ENCODE data around the gene CHCHD10.
A peak's percentile ranks its signal among the peaks of the same experiment; 100 is the strongest.

CHCHD10 gene

DNA sequence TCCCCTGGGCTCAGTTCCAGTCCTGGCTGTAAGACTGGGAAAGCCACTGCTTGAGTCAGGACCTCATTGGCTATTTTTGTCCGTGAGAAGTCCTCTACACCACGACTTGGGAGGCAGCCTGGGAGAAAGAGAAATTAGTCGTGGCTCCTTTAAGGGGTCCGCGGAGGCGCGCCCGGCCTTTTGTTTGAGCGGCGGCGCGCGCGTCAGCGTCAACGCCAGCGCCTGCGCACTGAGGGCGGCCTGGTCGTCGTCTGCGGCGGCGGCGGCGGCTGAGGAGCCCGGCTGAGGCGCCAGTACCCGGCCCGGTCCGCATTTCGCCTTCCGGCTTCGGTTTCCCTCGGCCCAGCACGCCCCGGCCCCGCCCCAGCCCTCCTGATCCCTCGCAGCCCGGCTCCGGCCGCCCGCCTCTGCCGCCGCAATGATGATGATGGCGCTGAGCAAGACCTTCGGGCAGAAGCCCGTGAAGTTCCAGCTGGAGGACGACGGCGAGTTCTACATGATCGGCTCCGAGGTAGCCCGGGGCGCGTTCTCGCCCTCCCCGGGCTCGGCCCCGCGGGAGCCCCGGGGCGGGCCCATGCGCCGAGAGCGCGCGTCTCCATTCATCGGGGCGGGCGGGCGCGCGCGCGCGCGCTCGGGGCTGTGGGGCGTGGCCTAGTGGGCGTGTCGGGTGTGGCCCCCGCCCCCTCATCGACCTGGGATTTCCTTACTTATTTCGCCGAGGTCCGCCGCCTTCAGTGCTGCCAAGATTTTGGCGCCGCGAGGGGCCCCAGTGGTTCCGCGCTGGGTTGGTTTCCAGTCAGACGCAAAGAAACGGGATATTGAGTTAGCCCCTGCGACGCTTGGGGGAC lies 19.2 kb upstream of the CHCHD10 start, which contains the start of gene SMARCB1:
TSS of gene SMARCB1 (plus strand) at position 215 of the 848 bp plus-strand sequence. CDS start at position 419, 204 bp downstream.
- peak; percentile 94 for DNase-seq

DNA sequence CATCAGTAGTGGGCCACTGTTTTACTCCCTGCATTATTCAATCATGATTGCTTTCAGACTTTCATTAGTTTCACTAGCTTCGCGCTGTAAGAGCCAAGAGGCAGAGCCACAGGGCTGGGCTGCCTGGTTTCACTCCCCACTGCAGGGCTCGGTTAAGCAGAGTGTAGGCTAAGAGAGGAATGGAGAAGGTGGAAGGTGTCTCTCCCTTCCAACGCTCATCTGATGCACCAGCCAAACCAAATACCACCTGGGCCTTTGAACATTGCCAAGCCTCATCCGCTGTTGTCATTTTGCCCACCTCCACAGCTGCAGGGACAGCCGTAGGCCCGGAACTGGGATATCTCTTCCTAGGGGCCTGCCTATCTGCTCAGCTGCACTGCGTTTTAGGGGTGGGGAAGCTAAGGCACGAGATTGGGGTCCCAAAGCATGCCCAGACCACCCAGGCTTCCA lies 18.5 kb upstream of the CHCHD10 start:
- DNase-seq, result no peak

DNA sequence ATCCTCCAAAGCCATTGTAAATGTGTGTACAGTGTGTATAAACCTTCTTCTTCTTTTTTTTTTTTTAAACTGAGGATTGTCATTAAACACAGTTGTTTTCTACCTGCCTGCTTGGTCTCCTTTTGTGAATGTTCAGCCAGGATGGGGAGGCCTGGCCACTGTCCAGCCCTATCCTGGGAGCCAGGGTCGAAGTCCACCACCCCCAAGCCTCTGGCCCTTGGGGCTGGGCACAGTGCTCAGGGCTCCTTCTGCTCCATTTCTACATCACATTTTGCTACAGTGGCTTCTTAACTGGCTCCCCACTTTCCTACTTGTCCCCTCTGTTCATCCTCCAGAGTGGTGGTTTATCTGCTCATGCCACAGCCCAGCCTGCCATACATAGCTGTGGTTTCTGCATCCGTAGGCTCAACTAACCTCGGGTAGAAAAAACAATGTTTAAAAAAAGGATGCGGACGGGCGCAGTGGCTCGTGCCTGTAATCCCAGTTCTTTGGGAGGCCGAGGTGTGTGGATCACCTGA lies 16.5 kb upstream of the CHCHD10 start:
- peak; percentile 22 for DNase-seq

DNA sequence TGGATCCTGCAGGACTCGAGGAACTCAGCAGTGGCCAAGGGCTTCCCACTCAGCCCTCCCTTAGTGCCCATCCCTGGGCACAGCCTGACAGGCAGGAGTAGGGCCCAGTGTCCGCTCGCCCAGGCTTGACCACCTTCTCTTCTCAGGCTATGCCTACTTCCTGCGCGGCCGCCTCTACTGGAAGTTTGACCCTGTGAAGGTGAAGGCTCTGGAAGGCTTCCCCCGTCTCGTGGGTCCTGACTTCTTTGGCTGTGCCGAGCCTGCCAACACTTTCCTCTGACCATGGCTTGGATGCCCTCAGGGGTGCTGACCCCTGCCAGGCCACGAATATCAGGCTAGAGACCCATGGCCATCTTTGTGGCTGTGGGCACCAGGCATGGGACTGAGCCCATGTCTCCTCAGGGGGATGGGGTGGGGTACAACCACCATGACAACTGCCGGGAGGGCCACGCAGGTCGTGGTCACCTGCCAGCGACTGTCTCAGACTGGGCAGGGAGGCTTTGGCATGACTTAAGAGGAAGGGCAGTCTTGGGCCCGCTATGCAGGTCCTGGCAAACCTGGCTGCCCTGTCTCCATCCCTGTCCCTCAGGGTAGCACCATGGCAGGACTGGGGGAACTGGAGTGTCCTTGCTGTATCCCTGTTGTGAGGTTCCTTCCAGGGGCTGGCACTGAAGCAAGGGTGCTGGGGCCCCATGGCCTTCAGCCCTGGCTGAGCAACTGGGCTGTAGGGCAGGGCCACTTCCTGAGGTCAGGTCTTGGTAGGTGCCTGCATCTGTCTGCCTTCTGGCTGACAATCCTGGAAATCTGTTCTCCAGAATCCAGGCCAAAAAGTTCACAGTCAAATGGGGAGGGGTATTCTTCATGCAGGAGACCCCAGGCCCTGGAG lies 15.7 kb upstream of the CHCHD10 start:
- no peak for DNase-seq

DNA sequence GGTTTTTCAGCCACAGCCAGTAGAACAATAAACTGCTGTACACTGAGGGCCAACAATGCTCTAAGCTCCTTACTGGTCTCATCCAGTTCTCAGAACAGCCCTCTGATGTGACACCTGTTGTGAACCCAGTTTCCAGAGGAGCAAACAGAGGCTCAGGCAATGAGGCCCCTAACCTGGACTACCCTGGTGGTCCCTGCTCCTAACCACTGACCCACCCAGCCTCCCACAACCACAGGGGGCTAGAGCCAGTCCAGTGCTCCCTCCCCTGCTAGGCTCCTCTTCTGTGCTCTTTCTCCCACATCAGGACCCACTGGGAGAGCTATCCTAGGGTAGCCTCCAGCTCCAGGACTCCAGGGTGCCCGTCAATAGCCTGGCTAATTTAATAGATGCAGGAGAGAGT lies 14.9 kb upstream of the CHCHD10 start:
- no peak for DNase-seq

DNA sequence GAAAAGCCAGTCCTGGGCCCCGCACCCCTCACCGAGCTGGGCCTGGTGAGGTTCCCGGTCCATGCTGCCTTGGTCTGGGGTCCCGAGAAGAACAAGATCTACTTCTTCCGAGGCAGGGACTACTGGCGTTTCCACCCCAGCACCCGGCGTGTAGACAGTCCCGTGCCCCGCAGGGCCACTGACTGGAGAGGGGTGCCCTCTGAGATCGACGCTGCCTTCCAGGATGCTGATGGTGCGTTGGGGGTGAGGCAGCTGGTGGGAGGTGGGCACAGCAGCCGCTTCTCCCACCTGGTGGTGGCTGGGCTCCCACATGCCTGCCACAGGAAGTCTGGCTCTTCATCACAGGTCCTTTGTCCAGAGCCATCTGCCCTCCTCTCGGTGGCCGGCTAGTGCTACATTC lies 14.5 kb upstream of the CHCHD10 start:
- no peak for DNase-seq

DNA sequence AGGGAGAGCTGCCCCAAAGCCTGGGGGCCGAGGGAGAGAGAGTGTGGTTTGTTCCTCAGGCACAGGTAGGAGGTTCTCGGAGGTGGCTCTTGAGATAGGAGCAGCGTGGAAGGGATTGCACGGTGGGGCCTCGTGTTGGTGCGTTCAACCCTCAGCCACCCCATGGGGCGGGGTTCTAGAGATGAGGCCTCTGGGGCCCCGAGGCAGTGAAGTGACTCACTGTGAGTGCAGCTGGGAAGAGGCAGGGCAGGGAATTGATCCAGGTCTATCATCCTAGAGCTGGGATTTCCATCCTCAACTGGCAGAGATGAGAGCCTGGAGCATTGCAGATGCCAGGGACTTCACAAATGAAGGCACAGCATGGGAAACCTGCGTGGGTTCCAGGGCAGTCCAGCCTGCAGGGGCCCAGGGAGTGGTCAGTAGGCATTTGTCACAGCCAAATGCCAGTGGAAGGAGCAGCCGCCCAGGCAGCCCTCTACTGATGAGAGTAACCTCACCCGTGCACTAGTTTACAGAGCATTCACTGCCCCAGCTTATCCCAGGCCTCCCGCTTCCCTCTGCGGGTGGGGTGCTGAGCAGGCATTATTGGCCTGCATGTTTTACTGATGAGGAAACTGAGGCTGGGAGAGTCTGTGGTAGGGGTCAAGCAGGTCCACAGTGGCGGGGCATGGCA lies 13.9 kb upstream of the CHCHD10 start:
- DNase-seq, result peak; percentile 67

DNA sequence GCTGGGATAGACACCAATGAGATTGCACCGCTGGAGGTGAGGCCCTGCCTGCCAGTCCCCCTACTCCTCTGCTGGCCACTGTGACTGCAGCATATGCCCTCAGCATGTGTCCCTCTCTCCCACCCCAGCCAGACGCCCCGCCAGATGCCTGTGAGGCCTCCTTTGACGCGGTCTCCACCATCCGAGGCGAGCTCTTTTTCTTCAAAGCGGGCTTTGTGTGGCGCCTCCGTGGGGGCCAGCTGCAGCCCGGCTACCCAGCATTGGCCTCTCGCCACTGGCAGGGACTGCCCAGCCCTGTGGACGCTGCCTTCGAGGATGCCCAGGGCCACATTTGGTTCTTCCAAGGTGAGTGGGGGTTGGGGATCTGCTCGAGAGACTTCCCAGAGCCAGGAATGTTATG lies 13.3 kb upstream of the CHCHD10 start:
- DNase-seq, result no peak

DNA sequence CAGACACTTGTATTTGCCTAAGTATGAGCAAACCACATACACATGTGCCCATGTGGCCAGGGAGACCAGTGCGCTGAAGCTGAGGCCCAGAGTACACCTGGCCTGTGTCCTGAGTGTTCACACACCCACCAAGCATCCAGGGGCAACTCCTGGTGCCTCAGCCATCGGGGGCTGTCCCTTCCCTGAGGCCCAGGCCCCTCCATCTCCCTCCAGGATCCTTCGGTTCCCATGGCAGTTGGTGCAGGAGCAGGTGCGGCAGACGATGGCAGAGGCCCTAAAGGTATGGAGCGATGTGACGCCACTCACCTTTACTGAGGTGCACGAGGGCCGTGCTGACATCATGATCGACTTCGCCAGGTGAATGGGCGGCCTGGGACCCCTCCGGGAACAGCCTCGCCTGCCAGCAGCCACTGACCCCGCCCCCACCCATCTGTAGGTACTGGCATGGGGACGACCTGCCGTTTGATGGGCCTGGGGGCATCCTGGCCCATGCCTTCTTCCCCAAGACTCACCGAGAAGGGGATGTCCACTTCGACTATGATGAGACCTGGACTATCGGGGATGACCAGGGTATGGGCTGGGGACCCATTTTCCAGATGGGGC lies 12.5 kb upstream of the CHCHD10 start:
- DNase-seq, result no peak

DNA sequence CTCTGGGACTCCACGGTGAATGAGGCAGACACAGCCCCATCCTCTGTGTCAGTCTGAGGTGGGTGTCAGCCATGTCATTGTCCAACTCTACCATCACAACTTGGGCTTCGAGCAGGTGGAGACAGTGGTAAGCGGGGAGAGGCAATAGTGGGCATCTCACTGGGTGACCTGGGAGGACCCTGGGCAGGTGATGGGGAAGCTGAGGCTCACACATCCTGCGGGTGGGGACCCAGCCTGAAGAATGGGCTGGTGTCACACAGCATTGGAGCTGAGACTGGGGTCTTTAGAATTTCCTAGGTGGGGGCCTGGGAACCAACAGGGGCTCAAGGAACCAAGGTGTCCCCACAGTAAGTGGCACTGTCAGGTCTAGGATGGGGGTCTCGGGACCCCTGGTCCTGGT lies 12.0 kb upstream of the CHCHD10 start:
- DNase-seq, result no peak

DNA sequence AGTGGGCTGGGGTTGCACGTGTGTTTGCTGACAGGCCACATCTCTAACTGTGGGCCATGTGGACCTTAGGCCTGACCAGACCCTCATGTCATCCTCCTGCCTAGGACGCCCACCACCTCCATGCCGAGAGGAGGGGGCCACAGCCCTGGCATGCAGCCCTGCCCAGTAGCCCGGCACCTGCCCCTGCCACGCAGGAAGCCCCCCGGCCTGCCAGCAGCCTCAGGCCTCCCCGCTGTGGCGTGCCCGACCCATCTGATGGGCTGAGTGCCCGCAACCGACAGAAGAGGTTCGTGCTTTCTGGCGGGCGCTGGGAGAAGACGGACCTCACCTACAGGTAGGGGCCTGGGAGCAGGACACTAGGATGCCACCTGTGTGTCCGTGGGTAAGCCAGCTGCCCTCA lies 11.3 kb upstream of the CHCHD10 start:
- no peak for DNase-seq

DNA sequence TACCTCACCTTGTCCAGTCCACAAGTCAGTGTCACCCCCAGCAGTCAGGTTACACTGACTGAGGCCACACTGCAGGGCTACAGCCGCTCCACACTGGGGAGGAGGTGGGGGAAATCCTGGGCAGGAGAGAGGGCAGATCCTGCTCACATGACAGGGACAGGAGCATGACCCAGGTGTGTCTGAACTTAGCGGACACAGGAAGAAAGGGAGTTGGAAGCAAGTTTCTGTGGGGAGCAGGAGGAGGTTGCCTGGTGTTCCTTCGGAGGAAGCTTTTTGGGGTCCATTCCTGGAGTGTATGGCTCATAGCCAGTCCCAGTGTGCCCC lies 10.8 kb upstream of the CHCHD10 start:
- no peak for DNase-seq

DNA sequence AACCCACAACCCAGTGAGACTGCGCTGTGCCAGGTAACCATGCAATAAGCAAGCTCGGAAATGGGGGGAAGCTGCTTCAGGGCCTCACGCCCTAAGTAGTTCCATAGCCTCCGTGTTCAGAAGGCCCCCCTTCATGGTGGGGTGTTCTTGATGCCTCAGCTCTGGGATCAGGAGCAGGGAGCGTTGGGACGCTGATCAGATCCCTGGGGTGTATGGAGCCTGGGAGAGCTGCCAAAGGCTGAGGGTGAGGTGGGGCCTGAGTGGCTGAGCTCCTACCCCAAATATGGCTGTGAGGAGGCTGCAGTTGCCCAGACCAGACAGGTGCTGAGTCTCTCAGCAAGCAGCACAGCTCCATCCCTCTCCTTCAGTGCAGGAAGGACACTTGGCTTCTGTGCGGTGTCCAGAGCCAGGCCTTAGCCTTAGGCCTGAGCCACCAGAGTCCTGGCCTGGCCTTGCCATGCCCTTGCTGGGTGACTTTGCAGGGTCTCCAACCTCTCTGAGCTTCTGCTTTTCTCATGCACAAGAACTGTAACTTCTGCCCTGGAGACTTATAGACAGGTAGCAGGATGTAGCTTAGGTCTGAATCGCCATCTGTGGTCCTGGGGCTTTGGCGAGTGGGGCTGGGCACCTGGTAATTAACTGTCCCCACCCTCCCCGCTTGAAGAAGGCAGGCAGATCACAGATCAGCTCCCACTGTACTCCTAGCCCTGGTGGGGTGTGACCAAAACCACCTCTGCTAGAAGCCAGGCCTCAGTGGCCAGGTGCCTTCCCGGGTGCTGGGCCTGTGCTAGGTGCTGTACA lies 10.2 kb upstream of the CHCHD10 start:
- DNase-seq, result no peak

DNA sequence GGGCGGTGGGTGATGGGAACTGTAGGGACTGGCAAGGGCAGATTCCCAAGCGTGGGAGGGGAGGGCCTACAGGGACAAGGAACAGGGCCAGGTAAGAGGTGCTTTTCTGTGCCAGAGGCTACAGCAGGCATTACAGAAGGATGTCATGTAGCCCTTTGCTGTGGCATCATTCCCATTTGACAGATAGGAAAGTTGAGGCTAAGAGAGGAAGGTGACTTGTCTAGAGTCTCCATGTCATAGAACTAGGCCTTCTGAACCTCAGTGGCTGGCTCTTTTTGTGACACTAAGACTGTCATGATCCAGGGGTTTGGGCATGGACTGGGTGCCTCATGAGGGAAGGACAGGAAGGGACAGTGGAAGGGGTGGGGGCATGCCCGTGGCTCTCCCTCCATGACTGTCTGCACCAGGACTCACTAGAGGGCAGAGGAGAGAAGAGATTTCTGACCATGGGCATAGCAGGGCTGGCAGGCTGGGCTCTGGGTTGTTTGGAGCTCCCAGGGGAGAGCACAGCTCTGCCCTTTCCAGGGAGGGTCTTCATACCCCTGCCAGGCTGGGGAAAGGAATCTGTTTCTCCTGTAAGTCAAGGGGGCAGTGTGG lies 8.1 kb upstream of the CHCHD10 start:
- no peak for DNase-seq

DNA sequence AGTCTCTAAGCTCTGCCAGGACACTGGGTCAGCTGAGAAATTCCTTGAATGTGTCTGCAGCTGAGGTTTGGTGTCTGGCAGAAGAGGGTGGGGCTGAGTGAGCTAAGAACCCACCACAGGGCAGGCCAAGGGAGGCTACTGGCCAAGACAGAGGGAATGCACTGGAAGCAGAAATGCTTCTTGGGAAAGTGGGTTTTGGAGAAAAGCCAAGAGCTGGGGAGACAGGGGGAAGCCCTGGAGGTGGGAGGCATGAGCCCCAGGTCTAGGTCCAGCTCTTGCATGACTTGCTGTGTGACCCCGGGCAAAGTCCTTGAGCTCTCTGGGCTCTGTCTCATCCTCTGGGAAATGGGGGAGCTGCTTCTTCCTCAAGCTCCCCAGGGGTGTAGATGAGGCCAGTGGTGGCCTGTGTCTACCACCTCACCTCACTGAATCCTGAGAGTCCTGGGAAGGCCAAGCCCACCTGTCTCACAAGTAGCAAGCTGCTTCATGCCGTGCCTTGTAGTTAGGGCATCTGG lies 7.2 kb upstream of the CHCHD10 start:
- DNase-seq, result peak; percentile 26

DNA sequence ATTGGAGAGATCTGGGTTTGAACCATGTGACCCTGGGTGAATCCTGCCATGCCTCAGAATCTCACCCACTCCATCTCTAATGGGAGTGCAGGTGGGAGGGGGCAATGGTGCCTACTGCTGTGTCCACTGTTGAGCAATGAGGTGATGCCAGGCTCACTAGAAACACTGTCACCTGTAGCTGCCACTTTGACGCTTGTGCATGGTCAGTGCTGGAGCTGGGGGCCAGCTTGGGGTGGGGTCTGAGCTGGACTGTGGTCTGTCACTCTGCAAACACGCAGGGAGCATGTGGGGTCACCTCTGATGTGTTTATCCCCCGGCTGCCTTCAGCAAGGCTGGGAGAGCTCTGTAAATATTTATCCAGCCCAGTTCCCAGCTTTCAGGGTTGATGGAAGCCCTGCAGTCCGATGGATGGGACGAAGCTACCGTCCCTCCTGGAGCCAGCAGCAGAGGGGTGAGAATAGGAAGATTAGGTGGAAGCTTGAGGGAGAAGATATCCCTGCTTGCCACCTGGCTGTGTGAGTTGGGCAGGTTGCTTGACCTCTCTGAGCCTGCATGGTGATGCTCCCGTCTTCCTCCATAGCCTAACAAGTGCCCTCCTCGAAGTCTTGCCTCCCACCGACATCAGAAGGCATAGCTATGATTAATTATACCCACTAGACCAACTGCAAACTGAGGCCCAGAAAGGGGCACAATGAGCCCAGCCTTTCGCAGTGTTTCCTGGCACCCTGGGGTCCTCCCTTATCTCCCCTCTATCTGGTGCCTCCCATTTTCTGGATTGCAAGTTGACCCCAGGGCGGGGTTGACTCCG lies 6.5 kb upstream of the CHCHD10 start:
- DNase-seq, result no peak

DNA sequence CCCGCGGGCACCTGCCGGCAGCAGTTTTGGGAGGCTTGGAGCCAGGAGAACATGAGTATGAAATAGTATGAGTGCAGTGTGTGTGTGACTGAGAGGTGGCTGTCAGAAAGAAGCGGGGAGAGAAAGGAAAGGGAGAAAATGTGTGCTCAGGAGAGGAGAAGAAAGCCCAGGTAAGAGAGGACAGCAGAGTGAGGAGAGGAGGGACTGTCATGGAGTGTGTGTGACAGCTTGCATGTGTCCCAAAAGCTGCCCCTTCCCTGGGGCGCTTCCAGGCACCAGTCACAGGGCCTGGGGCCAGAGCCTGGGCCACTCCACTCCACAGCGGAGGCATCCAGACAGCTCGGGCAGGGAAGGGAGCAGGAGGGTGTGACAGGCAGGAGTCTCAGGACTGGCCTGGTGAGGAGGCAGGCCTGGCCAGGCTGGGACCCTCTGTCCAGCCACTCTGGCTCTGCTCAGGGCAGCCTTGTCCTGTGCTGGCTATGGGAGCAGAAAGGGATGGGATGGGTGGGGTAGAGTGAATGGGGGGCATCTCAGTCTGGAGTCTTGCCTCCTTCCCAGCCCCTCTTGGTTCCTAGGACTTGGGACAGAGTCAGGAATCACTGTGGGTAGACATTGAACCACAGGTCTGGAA lies 5.8 kb upstream of the CHCHD10 start:
- DNase-seq, result no peak

DNA sequence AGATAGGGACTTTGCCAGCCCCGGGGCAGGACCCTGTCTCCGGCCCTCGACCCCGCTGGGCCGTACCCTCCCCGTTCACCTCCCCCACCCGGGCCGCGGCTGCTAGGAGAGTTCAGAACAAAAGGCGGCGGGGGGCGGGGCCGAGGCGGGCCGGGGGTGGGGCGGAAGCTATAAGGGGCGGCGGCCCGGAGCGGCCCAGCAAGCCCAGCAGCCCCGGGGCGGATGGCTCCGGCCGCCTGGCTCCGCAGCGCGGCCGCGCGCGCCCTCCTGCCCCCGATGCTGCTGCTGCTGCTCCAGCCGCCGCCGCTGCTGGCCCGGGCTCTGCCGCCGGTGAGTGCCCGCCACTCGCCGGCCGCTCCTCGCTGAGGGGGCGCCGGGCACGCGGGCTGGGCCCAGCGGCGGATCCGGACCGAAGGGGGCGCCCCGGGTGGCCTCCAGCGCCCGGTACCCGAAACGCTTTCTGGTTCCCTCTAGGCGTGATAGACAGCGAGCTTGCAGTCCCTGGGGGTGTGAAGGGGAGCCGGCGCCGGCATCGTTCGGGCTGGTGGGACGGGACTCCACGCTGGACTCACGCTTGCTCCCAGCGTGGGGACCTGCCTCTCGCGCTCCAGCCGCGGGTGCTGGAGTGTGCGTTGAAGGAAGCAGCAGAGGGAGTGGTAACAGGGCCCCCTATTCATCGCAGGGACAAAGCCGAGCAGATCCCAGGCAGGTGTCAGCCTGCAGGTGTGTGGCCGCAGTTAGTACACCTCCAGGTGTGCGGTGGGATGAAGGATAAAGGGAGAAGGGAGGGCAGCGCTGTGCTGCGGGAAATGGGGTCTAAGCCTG lies 5.1 kb upstream of the CHCHD10 start, which contains the start of gene MMP11:
TSS of gene MMP11 (plus strand) at position 201 of the 825 bp plus-strand sequence. CDS start at position 223, 22 bp downstream.
- DNase-seq, result peak; percentile 51

DNA sequence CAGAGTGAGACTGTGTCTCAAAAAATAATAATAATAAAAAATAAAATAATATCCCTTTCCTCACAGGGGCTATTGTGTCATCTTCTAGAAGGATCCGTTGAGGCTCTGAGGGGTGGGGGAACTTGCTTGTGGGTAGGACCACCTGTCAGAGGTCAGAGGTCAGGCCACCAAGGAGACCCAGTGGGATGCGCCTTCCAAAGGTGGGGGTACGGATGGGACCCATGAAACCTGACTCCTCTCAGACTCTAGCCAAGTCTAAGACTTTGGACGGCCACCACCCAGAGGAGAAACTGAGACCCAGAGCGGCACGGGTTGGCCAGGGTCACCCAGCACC lies 4.5 kb upstream of the CHCHD10 start:
- no peak for DNase-seq
